NCI-H2029 (cell line): ENCODE data around the gene KIAA1671.

ENCODE experiments used
- DNase-seq: peaks from one replicate; lab custom pipeline; 2025; lab: John Stamatoyannopoulos, UW

Gene KIAA1671

DNA sequence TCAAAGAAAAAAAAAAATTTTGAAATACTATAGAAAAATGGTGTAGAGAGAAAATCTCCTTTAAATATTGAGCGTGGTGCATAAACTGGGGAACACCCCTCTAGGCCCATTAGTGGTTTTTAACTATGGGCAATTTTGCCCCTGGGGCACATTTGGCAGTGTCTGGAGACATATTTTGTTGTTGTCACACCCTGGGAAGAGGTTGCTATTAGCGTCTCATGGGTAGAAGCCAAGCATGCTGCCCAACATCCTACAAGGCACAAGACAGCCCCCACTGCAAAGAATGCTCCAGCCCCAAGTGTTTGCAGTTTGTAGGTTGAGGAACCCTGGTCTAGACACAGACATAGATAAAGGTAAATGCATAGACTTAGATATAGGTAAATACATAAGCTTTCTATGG is 92.6 kb downstream of the KIAA1671 start:
- DNase-seq, result no peak

- DNase-seq, result no peak
These were observed 95.6 kb downstream of the KIAA1671 start for GRCh38 chr22:25048071-25048470.

- DNase-seq, result peak; percentile 26
These were observed 96.4 kb downstream of the KIAA1671 start for GRCh38 chr22:25048659-25049647.

- DNase-seq, result no peak
These were observed 97.3 kb downstream of the KIAA1671 start for GRCh38 chr22:25049770-25050169.

- no peak for DNase-seq
These were observed 98.0 kb downstream of the KIAA1671 start for GRCh38 chr22:25050566-25050965.

GRCh38 chr22:25051073-25051472 is 98.6 kb downstream of the KIAA1671 start:
- no peak for DNase-seq

DNA sequence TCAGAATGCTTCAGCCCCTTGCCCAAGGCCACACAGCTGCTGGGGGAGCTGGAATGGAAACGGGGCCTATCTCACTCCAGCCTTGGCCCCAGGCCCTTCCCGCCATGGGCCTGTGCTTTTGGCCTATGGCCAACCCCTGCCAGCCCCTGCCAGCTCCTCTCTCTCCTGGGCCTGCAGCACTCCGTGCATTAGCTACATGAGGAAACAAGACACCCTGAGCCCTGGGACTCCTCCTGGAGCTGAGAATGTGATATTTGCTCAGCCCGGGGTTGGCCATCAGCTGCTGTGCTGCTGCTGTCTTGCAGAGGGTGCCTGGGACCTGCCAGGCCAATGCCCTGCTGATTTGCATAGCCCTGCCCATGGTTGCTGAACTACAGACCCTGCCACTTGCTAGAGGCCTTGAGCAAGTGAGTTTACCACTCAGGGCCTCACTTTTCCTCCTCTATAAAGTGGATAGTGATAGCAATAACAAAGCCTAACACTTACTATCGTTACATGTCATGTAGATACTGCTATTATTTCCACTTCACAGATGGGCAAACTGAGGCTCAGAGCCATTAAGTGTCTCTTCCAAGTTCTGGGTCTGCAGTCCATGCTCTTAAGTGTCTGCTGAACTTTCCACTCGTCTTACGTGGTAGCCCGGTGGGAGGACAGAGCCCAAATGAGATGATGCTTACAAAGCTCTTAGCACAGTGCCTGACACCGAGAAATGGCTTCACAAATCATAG is 99.6 kb downstream of the KIAA1671 start:
- peak; percentile 90 for DNase-seq

DNA sequence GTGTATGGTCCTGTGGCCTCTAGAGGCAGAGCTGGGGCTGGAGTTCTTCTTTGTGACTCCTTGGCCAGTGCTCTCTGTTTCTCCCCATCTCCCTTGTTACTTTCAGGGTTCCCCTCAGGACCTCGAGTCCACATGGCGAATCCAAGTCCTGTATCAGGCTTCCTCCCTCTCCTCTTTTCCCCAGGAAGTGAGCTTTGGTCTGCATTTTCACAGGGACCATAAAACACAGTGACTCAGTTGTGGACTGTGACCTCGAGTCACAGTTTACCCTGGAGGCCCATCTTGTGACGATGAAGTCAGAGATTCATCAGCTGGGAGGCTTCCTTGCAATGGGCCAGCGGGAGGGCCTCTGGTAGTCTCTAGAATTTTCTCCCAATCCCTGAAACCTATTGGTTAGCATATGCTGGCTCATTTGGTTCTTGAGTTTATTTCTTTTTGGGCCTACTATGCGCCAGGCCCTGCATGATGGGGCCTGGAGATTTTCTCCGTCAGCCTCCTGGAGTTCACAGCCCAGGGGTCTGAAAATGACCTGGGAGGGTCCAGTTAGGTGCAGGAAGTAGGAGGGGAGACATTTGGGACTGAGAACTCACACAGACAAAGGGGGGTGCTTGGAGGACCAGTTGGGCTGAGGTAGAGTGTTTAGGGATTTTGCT is 100.8 kb downstream of the KIAA1671 start:
- DNase-seq, result no peak

- no peak for DNase-seq
These were observed 102.5 kb downstream of the KIAA1671 start for GRCh38 chr22:25054943-25055511.

- peak; percentile 45 for DNase-seq
These were observed 104.7 kb downstream of the KIAA1671 start for GRCh38 chr22:25057013-25057881.

- no peak for DNase-seq
These were observed 106.9 kb downstream of the KIAA1671 start for GRCh38 chr22:25059438-25059837.

GRCh38 chr22:25060522-25061071 is 108.1 kb downstream of the KIAA1671 start:
- no peak for DNase-seq

- DNase-seq, result no peak
These were observed 108.6 kb downstream of the KIAA1671 start for GRCh38 chr22:25061134-25061533.

DNA sequence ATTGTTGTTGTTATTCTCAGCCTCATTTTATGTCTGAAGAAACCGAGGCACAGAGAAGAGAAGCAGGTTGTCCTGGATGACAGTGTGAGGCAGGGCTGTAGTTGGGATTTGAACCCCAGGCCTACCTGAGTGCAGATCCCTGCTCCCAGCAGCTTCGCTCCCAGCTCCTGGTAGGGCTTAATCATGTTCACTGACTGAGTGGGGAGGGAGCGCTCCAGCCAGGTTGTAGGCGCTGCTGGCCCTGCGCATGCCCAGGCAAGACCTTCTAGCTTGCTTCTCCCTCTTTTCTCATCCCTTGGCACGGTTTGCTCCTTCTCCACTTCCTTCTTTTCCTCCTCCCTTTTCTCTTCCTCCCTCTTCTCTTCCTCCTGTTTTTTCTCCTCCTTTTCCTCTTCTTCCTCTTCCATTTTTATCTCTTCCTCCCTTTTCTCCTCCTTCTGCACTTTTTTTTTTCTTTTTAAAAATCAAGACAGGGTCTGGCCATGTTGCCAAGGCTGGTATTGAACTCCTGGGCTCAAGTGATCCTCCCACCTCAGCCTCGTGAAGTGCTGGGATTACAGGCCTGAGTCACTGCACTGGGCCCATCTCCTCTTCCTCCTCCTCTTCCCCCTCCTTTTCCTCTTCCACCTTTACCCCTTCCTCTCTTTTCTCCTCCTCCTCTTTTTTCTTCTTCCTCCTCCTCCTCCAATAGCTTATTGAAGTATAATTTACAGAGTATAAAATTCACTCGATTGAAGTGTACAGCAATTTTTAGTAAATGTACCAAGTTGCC is 109.3 kb downstream of the KIAA1671 start:
- no peak for DNase-seq

DNA sequence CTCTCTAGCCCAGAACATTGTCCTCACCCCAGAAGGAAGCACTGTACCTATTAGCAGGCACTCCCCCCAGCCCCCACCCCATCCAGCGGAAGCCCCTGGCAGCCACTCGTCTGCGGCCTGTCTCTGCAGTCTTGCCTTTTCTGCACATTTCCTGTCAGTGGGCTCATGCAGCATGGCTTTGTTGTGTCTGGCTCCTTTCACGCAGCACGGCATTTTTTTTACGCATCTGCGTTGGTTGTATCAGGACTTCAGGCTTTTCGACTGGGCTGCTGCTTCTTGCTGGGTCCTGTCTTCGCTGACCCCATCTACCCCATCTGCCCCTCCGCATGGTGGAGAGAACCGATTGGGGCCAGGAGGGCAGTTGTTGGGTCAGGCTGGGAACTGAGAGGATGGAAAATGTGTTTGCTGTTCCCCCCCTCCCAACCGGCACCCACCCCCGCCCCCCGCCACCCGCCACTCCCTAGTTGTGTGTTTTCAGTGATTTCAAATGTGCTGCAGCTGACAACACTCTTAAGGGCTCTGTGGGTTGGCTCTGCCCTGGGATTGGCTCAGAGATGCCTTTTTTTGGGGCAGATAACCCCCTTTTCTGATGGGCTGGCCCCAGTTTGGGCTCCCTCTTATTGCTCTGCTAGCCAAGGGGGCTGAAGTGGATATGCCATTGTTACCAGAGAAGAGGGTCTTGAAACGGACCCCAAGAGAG is 110.0 kb downstream of the KIAA1671 start:
- DNase-seq, result no peak

DNA sequence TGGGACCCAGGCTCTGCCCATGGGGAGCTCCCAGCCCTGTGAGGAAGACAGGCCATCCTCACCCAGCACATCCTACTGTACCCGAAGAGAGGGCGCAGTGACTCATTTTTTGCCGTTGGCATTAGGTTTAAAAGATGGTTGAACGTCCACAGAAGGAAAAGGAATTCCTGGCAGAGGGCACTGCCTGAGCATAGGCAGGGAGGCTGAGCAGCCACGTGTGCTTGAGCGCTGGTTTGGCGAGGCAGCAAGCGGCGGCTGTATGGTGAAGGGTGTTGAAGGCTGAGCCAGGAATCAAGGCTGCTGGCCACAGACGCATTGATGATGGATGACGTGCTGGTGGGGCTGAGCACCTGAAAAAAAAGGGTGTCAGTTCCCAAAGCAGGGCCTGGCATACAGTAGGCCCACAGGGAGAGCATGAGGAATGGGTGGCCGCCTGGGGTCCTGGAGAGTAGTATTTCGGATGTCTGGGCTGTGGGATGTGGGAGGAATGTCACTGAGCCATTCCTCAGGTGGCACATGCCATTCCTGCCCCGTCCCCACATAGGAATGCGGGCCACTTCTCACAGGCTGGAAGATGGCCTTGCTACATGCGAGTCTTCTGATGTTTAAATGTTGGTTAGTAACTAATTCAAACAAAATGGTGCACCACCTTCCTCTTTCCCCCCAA is 112.5 kb downstream of the KIAA1671 start:
- DNase-seq, result no peak

DNA sequence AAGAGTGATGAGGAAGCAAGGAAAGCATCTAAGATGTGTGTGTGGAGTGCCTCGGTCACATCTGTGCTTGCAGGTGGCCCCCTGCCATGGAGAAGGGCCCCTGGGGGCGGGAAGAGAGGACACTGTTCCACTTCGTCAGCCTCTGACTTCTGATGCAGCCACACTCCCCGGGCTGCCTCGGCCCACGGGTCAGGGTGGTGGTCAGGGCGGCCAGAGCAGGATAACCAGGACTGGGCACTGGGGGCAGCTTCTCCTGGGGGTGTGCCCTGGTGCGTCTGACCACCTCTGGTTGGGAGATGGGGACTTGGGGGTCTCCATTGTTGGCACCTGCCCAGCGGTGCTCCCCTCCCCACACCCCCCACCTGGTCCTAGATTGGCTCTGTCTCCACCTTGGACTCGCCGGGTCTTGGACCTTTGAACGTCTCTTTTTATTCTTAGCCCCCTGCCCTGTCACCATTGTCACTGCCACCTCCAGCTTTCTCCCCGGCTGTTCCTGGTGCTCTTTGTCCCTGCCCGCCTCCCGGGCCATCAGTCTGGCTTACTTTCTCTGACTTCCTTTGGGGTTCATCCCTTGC is 114.4 kb downstream of the KIAA1671 start:
- no peak for DNase-seq

DNA sequence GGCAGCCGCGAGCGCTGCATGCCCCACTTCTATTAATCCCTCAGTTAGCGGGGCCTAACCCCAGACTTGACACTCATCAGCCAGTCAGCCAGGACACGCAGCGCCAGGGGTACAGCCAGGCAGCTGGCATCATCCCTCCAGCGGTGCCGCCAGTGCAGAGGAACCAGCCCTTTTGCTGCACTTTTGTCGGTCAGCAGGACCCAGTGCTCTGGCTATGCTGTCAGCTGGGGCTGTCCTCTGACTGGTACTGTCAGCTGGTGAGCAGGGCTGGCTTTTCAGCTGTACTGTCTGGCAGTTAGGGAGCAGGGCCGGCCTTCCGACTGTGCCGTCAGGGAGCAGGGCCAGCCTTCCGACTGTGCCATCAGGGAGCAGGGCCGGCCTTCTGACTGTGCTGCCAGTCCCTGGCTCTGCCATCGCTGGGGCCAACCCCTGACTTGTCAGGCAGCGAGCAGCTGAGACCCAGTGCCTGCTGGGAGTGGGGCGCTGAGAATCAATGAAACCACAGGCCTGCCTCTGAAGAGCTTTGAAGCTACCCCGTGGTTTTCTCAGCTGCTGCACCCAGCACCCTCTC is 115.4 kb downstream of the KIAA1671 start:
- DNase-seq, result no peak
